ENCODE measurements around the gene LIPT2.

LIPT2 gene

DNA sequence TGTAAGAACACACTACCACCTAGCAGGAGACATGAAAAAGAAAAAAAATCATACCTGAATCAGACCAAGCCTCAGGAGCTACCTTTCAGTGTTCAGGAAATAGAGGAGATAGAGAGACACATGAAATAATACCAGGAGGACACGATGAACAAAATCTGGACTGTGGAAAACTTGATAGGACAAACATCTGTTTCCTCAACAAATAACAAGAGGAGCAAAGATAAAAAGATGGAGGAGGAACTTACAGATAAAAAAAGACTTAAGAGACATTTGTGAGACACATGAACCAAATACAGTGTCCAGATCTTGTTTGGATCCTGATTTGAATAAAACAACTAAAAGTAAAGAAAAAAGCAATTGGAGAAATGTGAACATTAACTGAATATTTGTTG is 13.8 kb downstream of the LIPT2 start:
- DNase-seq, result no peak
- Histone ChIP-seq H3K4me3 (ENCODE audit: low read length) (no peak overlapping the region), H3K9ac (ENCODE audit: low read length) (no peak overlapping the region), H3K4me2 (ENCODE audit: low read depth, low read length) (no peak overlapping the region), H3K4me1 (ENCODE audit: low read length) (no peaks in the 10 kb centered on the region), H3K79me2 (ENCODE audit: low read length) (no peaks in the 10 kb centered on the region), H3K36me3 (replicated peaks; ENCODE audit: insufficient read depth, low read length) (no peaks in the 10 kb centered on the region), H3K9me3 (replicated peaks; ENCODE audit: insufficient read depth, low read length) (no peaks in the 10 kb centered on the region), H3K9me2 (replicated peaks; ENCODE audit: insufficient read depth, low read length) (no peaks in the 10 kb centered on the region), H2AFZ (ENCODE audit: low read length) (no peak overlapping the region), H3K27me3 (replicated peaks; ENCODE audit: insufficient read depth, low read length) (no peaks in the 10 kb centered on the region), H4K20me1 (ENCODE audit: insufficient read depth, low read length) (no peaks in the 10 kb centered on the region), H3K27ac (ENCODE audit: low read length) (no peak overlapping the region), H3F3A (ENCODE audit: insufficient read depth, low read length) (no peaks in the 10 kb centered on the region)
- TF ChIP-seq EZH2phosphoT487 (IDR thresholded peaks at IDR 0.05; ENCODE audit: low read length), result no peak
- no peak for TF ChIP-seq EZH2 (optimal IDR thresholded peaks at IDR 0.05; ENCODE audit: low read depth, low read length)
- TF ChIP-seq, protein P1, sequence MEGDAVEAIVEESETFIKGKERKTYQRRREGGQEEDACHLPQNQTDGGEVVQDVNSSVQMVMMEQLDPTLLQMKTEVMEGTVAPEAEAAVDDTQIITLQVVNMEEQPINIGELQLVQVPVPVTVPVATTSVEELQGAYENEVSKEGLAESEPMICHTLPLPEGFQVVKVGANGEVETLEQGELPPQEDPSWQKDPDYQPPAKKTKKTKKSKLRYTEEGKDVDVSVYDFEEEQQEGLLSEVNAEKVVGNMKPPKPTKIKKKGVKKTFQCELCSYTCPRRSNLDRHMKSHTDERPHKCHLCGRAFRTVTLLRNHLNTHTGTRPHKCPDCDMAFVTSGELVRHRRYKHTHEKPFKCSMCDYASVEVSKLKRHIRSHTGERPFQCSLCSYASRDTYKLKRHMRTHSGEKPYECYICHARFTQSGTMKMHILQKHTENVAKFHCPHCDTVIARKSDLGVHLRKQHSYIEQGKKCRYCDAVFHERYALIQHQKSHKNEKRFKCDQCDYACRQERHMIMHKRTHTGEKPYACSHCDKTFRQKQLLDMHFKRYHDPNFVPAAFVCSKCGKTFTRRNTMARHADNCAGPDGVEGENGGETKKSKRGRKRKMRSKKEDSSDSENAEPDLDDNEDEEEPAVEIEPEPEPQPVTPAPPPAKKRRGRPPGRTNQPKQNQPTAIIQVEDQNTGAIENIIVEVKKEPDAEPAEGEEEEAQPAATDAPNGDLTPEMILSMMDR (IDR thresholded peaks at IDR 0.05; ENCODE audit: low read length), result no peak

DNA sequence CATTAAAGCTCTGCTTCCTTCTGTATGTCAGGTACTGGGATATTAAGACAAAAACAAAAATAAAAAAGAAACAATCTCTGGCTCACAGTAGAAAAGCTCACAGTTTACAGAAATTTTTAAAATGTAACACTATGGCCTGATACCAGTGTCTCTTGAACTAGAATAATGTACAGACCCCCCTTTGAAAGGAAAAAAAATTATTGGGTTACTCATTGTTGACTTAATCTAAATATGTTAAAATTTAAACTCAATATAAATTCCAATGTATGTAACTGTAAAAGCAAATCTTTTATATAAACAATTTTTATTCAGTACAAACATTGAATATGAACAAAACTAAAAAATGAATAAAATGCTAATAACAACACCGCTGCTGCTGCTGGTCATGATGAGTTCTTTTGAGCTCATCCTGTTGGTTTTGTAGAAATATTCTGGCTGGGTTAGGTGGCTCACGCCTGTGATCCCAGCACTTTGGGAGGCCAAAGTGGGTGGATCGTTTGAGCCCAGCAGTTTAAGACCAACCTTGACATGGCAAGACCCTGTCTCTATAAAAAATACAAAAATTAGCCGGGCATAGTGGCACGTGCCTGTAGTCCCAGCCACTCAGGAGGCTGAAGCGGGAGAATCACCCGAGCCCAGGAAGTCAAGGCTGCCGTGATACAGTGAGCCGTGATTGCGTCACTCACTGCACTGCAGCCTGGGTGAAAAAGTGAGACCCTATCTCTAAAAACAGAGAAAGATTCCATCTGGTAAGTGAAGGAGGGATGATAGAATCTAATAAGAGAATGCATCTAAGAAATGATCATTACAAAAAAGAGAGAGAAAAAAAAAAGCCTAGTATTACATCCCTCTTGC is 14.4 kb downstream of the LIPT2 start:
- Histone ChIP-seq H3F3A (ENCODE audit: insufficient read depth, low read length) (no peaks in the 10 kb centered on the region), H4K20me1 (ENCODE audit: insufficient read depth, low read length) (no peaks in the 10 kb centered on the region), H3K27ac (ENCODE audit: low read length) (no peak overlapping the region), H3K4me2 (ENCODE audit: low read depth, low read length) (no peak overlapping the region), H3K27me3 (replicated peaks; ENCODE audit: insufficient read depth, low read length) (no peaks in the 10 kb centered on the region), H3K4me1 (ENCODE audit: low read length) (no peaks in the 10 kb centered on the region), H3K9me3 (replicated peaks; ENCODE audit: insufficient read depth, low read length) (no peaks in the 10 kb centered on the region), H3K79me2 (ENCODE audit: low read length) (no peaks in the 10 kb centered on the region), H3K9me2 (replicated peaks; ENCODE audit: insufficient read depth, low read length) (no peaks in the 10 kb centered on the region), H3K36me3 (replicated peaks; ENCODE audit: insufficient read depth, low read length) (no peaks in the 10 kb centered on the region), H2AFZ (ENCODE audit: low read length) (no peak overlapping the region), H3K9ac (ENCODE audit: low read length) (no peak overlapping the region), H3K4me3 (ENCODE audit: low read length) (no peak overlapping the region)
- TF ChIP-seq EZH2phosphoT487 (IDR thresholded peaks at IDR 0.05; ENCODE audit: low read length), result no peak
- TF ChIP-seq EZH2 (optimal IDR thresholded peaks at IDR 0.05; ENCODE audit: low read depth, low read length), result no peak
- TF ChIP-seq, protein P1 (IDR thresholded peaks at IDR 0.05; ENCODE audit: low read length), result no peak
- DNase-seq, result no peak

- no peaks in the 10 kb centered on the region; the same call in 1 of the 2 replicates for H3K4me1 ChIP-seq (ENCODE audit: low read length)
- no peak overlapping the region for H3K4me2 ChIP-seq (ENCODE audit: low read depth, low read length)
- H3K27ac ChIP-seq (ENCODE audit: low read length), result no peak overlapping the region
- H3K27me3 ChIP-seq (replicated peaks; ENCODE audit: insufficient read depth, low read length), result no peaks in the 10 kb centered on the region
- H3K36me3 ChIP-seq (replicated peaks; ENCODE audit: insufficient read depth, low read length), result no peaks in the 10 kb centered on the region
- no peaks in the 10 kb centered on the region for H3F3A ChIP-seq (ENCODE audit: insufficient read depth, low read length)
- no peaks in the 10 kb centered on the region for H3K9me2 ChIP-seq (replicated peaks; ENCODE audit: insufficient read depth, low read length)
- TF ChIP-seq, protein P1 (IDR thresholded peaks at IDR 0.05; ENCODE audit: low read length), result no peak
- TF ChIP-seq EZH2 (optimal IDR thresholded peaks at IDR 0.05; ENCODE audit: low read depth, low read length) (no peak), EZH2phosphoT487 (IDR thresholded peaks at IDR 0.05; ENCODE audit: low read length) (no peak)
- H3K4me3 ChIP-seq (ENCODE audit: low read length), result no peak overlapping the region
- H3K9ac ChIP-seq (ENCODE audit: low read length), result no peak overlapping the region
- DNase-seq, result no peak
- H3K9me3 ChIP-seq (replicated peaks; ENCODE audit: insufficient read depth, low read length), result no peaks in the 10 kb centered on the region
- H3K79me2 ChIP-seq (ENCODE audit: low read length), result no peaks in the 10 kb centered on the region
- H4K20me1 ChIP-seq (ENCODE audit: insufficient read depth, low read length), result no peaks in the 10 kb centered on the region
- no peak overlapping the region for H2AFZ ChIP-seq (ENCODE audit: low read length)
Observed at GRCh38 chr11:74476536-74476935, 17.0 kb downstream of the LIPT2 start.
